ENCODE measurements around the gene RRAGA. TPM values are rescaled to one million over a fixed set of nuclear protein-coding genes. Genes with fewer than 3 reads are reported as not detected.
"Not testable (repeated sequence)": the region's sequence is repeated elsewhere in the genome, so short reads cannot be mapped to it uniquely, and the experiment has no call there.

RRAGA gene
- total and polyA plus RNA-seq, 4 donors = 47.6 to 94.8 (median 86.5) TPM

GRCh38 chr9:19049917-19050636, 850 bp downstream of the RRAGA start:
- Histone ChIP-seq H3K36me3 (ENCODE audit: control insufficient read depth in 1 of 2, insufficient read depth in 2 of 2, low read length in 1 of 2) (no peaks in the 10 kb centered on the region), H3K27ac (ENCODE audit: low read depth in 1 of 2, low read length in 2 of 2) (peak overlapping the region in 1 of 2 donors; percentile 81), H3K4me3 (ENCODE audit: low read length in 2 of 2) (peak overlapping the region; percentile 31 to 94), H3K4me1 (ENCODE audit: control insufficient read depth in 1 of 2, insufficient read depth in 2 of 2, low read length in 2 of 2) (peaks cover 1 to 5% of the 10 kb centered on the region in 2 donors), H3K27me3 (ENCODE audit: control insufficient read depth in 1 of 2, insufficient read depth in 2 of 2, low read length in 1 of 2) (no peaks in the 10 kb centered on the region), H3K9me3 (ENCODE audit: control insufficient read depth, low read length) (no peaks in the 10 kb centered on the region)
- WGBS, 2 donors = 2 to 3% methylated on average over 33 of the region's 33 CpGs
- DNase-seq (no peak), ATAC-seq (ENCODE audit: low FRiP score) (no peak)
- intact Hi-C loops (cut with DNase I) = loop anchor here in 1 of 2 donors (2.0 kb wide), 1 partner anchor 125 kb away; no protein-coding TSS in a partner anchor

- ATAC-seq (ENCODE audit: low FRiP score) (no peak), DNase-seq (no peak)
- Histone ChIP-seq H3K27ac (ENCODE audit: low read depth in 1 of 2, low read length in 2 of 2) (no peak overlapping the region), H3K27me3 (ENCODE audit: control insufficient read depth in 1 of 2, insufficient read depth in 2 of 2, low read length in 1 of 2) (no peaks in the 10 kb centered on the region), H3K4me1 (ENCODE audit: control insufficient read depth in 1 of 2, insufficient read depth in 2 of 2, low read length in 2 of 2) (peaks cover 1 to 5% of the 10 kb centered on the region in 2 donors), H3K36me3 (ENCODE audit: control insufficient read depth in 1 of 2, insufficient read depth in 2 of 2, low read length in 1 of 2) (no peaks in the 10 kb centered on the region), H3K9me3 (ENCODE audit: control insufficient read depth, low read length) (no peaks in the 10 kb centered on the region), H3K4me3 (ENCODE audit: low read length in 2 of 2) (peak overlapping the region; percentile 32 to 94)
- intact Hi-C loops (cut with DNase I) = no loop called here
- 55 to 62% methylated on average over 12 of the region's 12 CpGs for WGBS, 2 donors
Observed at GRCh38 chr9:19050637-19051591, 1.7 kb downstream of the RRAGA start.

DNA sequence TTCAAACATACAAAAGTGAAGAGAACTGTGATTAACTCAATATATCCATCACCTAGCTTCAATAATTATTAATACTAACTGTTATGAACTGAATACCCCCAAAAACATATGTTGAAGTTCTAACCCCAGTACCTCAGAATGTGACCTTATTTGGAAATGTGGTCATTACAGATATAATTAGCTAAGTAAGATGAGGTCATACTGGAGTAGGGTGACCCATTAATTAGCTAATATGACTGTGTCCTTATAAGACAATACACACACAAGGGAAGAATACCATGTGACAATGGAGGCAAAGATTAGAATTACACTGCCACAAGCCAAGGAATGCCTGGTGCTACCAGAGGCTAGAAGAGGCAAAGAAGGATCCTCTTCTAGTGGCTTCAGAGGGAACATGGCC, 7.8 kb downstream of the RRAGA start:
- Histone ChIP-seq H3K27ac (ENCODE audit: low read depth in 1 of 2, low read length in 2 of 2) (no peak overlapping the region), H3K36me3 (ENCODE audit: control insufficient read depth in 1 of 2, insufficient read depth in 2 of 2, low read length in 1 of 2) (peaks cover 1 to 5% of the 10 kb centered on the region in 2 donors), H3K9me3 (ENCODE audit: control insufficient read depth, low read length) (no peaks in the 10 kb centered on the region), H3K4me3 (ENCODE audit: low read length in 2 of 2) (no peak overlapping the region), H3K4me1 (ENCODE audit: control insufficient read depth in 1 of 2, insufficient read depth in 2 of 2, low read length in 2 of 2) (no peaks in the 10 kb centered on the region), H3K27me3 (ENCODE audit: control insufficient read depth in 1 of 2, insufficient read depth in 2 of 2, low read length in 1 of 2) (no peaks in the 10 kb centered on the region)
- DNase-seq = no peak
- ATAC-seq (ENCODE audit: low FRiP score) = no peak
- intact Hi-C loops (cut with DNase I) = no loop called here

GRCh38 chr9:19074229-19074628, 25.0 kb downstream of the RRAGA start:
- no peak for DNase-seq
- 95 to 98% methylated on average over 2 of the region's 2 CpGs for WGBS, 2 donors

DNA sequence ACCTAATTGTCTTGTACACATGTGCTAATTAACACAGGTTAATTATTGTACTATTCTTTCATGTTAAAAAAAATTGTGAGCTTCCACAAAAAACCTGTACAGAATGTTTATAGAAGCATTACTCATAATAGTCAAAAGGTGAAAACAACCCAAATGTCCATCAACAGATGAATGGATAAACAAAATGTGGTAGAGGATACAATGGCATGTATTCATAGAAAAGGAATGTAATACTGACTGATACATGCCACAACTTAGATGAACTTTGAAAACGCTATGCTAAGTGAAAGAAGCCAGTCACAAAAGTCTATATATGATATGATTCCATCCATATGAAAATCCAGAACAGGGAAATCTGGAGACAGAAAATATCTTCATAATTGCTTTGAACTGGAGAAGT, 25.6 kb downstream of the RRAGA start:
- ATAC-seq (ENCODE audit: low FRiP score) = no peak
- no peaks in the 10 kb centered on the region for H3K27me3 ChIP-seq (ENCODE audit: control insufficient read depth in 1 of 2, insufficient read depth in 2 of 2, low read length in 1 of 2)
- peaks cover 5% of the 10 kb centered on the region in 2 donors for H3K36me3 ChIP-seq (ENCODE audit: control insufficient read depth in 1 of 2, insufficient read depth in 2 of 2, low read length in 1 of 2)
- H3K9me3 ChIP-seq (ENCODE audit: control insufficient read depth, low read length) = no peaks in the 10 kb centered on the region
- 61 to 73% methylated on average over 1 of the region's 1 CpG for WGBS, 2 donors
- H3K27ac ChIP-seq (ENCODE audit: low read depth in 1 of 2, low read length in 2 of 2) = no peak overlapping the region
- DNase-seq = no peak
- no peaks in the 10 kb centered on the region for H3K4me1 ChIP-seq (ENCODE audit: control insufficient read depth in 1 of 2, insufficient read depth in 2 of 2, low read length in 2 of 2)
- intact Hi-C loops (cut with DNase I) = no loop called here
- no peak overlapping the region for H3K4me3 ChIP-seq (ENCODE audit: low read length in 2 of 2)

More at GRCh38 chr9:19074229-19074628, 25.0 kb downstream of the RRAGA start:
- Histone ChIP-seq H3K27ac (ENCODE audit: low read depth in 1 of 2, low read length in 2 of 2) (no peak overlapping the region), H3K27me3 (ENCODE audit: control insufficient read depth in 1 of 2, insufficient read depth in 2 of 2, low read length in 1 of 2) (no peaks in the 10 kb centered on the region), H3K36me3 (ENCODE audit: control insufficient read depth in 1 of 2, insufficient read depth in 2 of 2, low read length in 1 of 2) (peaks cover 5% of the 10 kb centered on the region in 2 donors), H3K4me1 (ENCODE audit: control insufficient read depth in 1 of 2, insufficient read depth in 2 of 2, low read length in 2 of 2) (no peaks in the 10 kb centered on the region), H3K9me3 (ENCODE audit: control insufficient read depth, low read length) (no peaks in the 10 kb centered on the region), H3K4me3 (ENCODE audit: low read length in 2 of 2) (no peak overlapping the region)
- intact Hi-C loops (cut with DNase I) = no loop called here
- no peak for ATAC-seq (ENCODE audit: low FRiP score)

- WGBS, 2 donors = 70 to 82% methylated on average over 2 of the region's 2 CpGs
- DNase-seq = no peak
- Histone ChIP-seq H3K27me3 (ENCODE audit: control insufficient read depth in 1 of 2, insufficient read depth in 2 of 2, low read length in 1 of 2) (no peaks in the 10 kb centered on the region), H3K9me3 (ENCODE audit: control insufficient read depth, low read length) (no peaks in the 10 kb centered on the region), H3K4me1 (ENCODE audit: control insufficient read depth in 1 of 2, insufficient read depth in 2 of 2, low read length in 2 of 2) (no peaks in the 10 kb centered on the region), H3K27ac (ENCODE audit: low read depth in 1 of 2, low read length in 2 of 2) (no peak overlapping the region), H3K36me3 (ENCODE audit: control insufficient read depth in 1 of 2, insufficient read depth in 2 of 2, low read length in 1 of 2) (peaks cover 0 to 2% of the 10 kb centered on the region in 2 donors), H3K4me3 (ENCODE audit: low read length in 2 of 2) (no peak overlapping the region)
- no peak for ATAC-seq (ENCODE audit: low FRiP score)
- intact Hi-C loops (cut with DNase I) = no loop called here
Observed at GRCh38 chr9:19085295-19085694, 36.1 kb downstream of the RRAGA start.

DNA sequence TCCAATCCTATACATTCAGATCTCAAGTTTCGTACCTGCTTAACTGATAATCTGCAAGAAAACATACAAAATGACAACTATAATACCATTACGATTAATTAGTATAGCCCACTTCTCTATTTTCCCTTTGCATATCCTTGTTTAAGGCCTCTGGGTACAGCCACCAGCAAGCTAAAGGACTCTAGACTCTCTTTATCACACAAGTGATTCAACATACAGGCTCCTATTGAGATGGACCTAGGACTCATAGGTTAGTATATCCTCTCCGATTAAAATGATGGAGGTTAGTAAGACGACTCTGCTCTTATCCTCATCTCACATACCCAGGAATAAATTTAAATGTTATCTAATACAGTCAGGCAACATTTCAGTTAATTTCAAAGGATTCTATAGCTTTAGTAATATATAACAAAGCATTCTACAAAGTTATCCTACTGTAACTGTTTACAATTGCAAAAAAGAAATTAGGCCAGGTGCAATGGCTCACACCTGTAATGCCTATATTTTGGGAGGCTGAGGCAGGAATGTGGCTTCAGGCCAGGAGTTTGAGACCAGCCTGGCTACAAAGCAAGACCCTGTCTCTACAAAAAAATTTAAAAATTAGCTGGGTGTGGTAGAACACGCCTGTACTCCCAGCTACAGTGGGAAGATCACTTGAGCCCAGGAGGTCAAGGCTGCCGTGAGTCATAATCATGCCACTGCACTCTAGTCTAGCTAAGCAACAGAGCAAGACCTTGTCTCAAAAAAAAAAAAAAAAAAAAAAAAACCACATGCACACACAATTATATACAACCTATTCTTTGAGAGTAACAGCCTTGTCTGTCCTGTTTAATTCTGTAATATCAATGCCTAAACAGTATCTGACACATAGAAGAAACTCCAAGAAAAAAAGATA, 38.1 kb downstream of the RRAGA start:
- WGBS, 2 donors = 82 to 90% methylated on average over 6 of the region's 6 CpGs

DNA sequence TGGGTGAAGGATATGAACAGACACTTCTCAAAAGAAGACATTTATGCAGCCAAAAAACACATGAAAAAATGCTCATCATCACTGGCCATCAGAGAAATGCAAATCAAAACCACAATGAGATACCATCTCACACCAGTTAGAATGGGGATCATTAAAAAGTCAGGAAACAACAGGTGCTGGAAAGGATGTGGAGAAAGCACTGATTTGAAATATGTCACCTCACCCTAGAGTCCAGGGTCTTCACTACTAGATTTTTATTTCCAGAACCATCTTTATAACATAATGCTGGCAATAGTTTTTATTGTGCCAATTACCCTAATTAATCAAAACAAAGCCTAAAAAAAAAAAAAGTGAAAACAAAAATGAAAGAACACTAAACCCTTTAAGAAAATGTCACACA, 48.2 kb downstream of the RRAGA start:
- intact Hi-C loops (cut with DNase I) = loop anchor here in 1 of 2 donors (10.0 kb wide), 1 partner anchor 357 kb away; no protein-coding TSS in a partner anchor

More for the DNA sequence above, 38.1 kb downstream of the RRAGA start:
- ATAC-seq (ENCODE audit: low FRiP score) = no peak
- DNase-seq = no peak
- no peak overlapping the region for H3K27ac ChIP-seq (ENCODE audit: low read depth in 1 of 2, low read length in 2 of 2)
- H3K27me3 ChIP-seq (ENCODE audit: control insufficient read depth in 1 of 2, insufficient read depth in 2 of 2, low read length in 1 of 2) = no peaks in the 10 kb centered on the region
- no peak overlapping the region for H3K4me3 ChIP-seq (ENCODE audit: low read length in 2 of 2)
- no peaks in the 10 kb centered on the region for H3K4me1 ChIP-seq (ENCODE audit: control insufficient read depth in 1 of 2, insufficient read depth in 2 of 2, low read length in 2 of 2)
- intact Hi-C loops (cut with DNase I) = no loop called here
- no peaks in the 10 kb centered on the region for H3K9me3 ChIP-seq (ENCODE audit: control insufficient read depth, low read length)
- H3K36me3 ChIP-seq (ENCODE audit: control insufficient read depth in 1 of 2, insufficient read depth in 2 of 2, low read length in 1 of 2) = peaks cover 0 to 2% of the 10 kb centered on the region in 2 donors

More for the DNA sequence above, 48.2 kb downstream of the RRAGA start:
- not testable (repeated sequence) for H3K9me3 ChIP-seq (ENCODE audit: control insufficient read depth, low read length); H3K4me3 ChIP-seq (ENCODE audit: low read length in 2 of 2); DNase-seq; H3K27me3 ChIP-seq (ENCODE audit: control insufficient read depth in 1 of 2, insufficient read depth in 2 of 2, low read length in 1 of 2); H3K36me3 ChIP-seq (ENCODE audit: control insufficient read depth in 1 of 2, insufficient read depth in 2 of 2, low read length in 1 of 2); ATAC-seq (ENCODE audit: low FRiP score); H3K4me1 ChIP-seq (ENCODE audit: control insufficient read depth in 1 of 2, insufficient read depth in 2 of 2, low read length in 2 of 2); H3K27ac ChIP-seq (ENCODE audit: low read depth in 1 of 2, low read length in 2 of 2)

Data from aorta (tissue), 5 donors.